Smooth muscle cell (in vitro differentiated cells): ENCODE measurements around the gene NIF3L1. TPM values are rescaled to one million over a fixed set of nuclear protein-coding genes. Genes with fewer than 3 reads are reported as not detected.
A peak's percentile ranks its signal among the peaks of the same experiment; 100 is the strongest.

ENCODE experiments used
- DNase-seq: peaks from one replicate; lab custom pipeline; 2025; ENCODE audit not compliant: unreplicated experiment; lab: John Stamatoyannopoulos, UW
- H2AFZ ChIP-seq: fragments of 200-600 bp; sonication (generic); 2 replicates; pipeline ENCODE4 v1.6.0; 2016; ENCODE audit warnings: antibody characterized with exemption, low read depth, mild to moderate bottlenecking
- H3F3A ChIP-seq: fragments of 200-600 bp; sonication (generic); 2 replicates; pipeline ENCODE4 v1.6.0; 2017; ENCODE audit warnings: antibody characterized with exemption, low read depth
- H3K27ac ChIP-seq: fragments of 200-600 bp; sonication (generic); 2 replicates; pipeline ENCODE4 v1.5.1; 2016; ENCODE audit warnings: low read depth, mild to moderate bottlenecking
- H3K27me3 ChIP-seq: fragments of 200-600 bp; sonication (generic); 2 replicates; pipeline ENCODE4 v1.6.1; 2016; ENCODE audit warnings: low read depth, mild to moderate bottlenecking
- H3K36me3 ChIP-seq: fragments of 200-600 bp; sonication (generic); 2 replicates; pipeline ENCODE4 v1.5.1; 2016; ENCODE audit warnings: low read depth
- H3K4me1 ChIP-seq: fragments of 200-600 bp; sonication (generic); 2 replicates; pipeline ENCODE4 v1.5.1; 2016; ENCODE audit warnings: low read depth
- H3K4me2 ChIP-seq: fragments of 200-600 bp; sonication (generic); 2 replicates; pipeline ENCODE4 v1.6.0; 2016; ENCODE audit warnings: mild to moderate bottlenecking
- H3K4me3 ChIP-seq: fragments of 200-600 bp; sonication (generic); 2 replicates; pipeline ENCODE4 v1.5.1; 2016; ENCODE audit warnings: mild to moderate bottlenecking
- H3K79me2 ChIP-seq: fragments of 200-600 bp; sonication (generic); 2 replicates; pipeline ENCODE4 v1.6.0; 2016; ENCODE audit warnings: low read depth, mild to moderate bottlenecking
- H3K9ac ChIP-seq: fragments of 200-600 bp; sonication (generic); 2 replicates; pipeline ENCODE4 v1.6.0; 2016; ENCODE audit warnings: low read depth
- H3K9me3 ChIP-seq: fragments of 200-600 bp; sonication (generic); replicated peaks from 2 replicates; pipeline ENCODE4 v1.5.1; 2016; ENCODE audit warnings: low read depth
- H4K20me1 ChIP-seq: fragments of 200-600 bp; sonication (generic); 2 replicates; pipeline ENCODE4 v1.6.0; 2016; ENCODE audit warnings: low read depth
- CTCF ChIP-seq: fragments of 200-600 bp; sonication (generic); IDR thresholded peaks from 2 replicates; pipeline ENCODE4 v1.5.1; 2017; ENCODE audit warnings: borderline replicate concordance, mild to moderate bottlenecking, antibody characterized with exemption; ENCODE audit not compliant: insufficient read depth, poor library complexity, severe bottlenecking
- WGBS: methylation state at CpG from one replicate; pipeline ENCODE4 v1.1.7; 2016; ENCODE audit warnings: low lambda C conversion rate; 5-methylcytosine and 5-hydroxymethylcytosine counted together
- polyA plus RNA-seq: library from polyadenylated mRNA; unstranded; fragments of >200 nt; fragmentation: Nextera tagmentation; extraction: Ambion mirVana; gene quantifications from 2 replicates; pipeline ENCODE4 v1.2.1, GENCODE V29; 2016
- total RNA-seq: library from RNA; depleted of rRNA; stranded (reverse); fragments of >200 nt; gene quantifications from 2 replicates; pipeline ENCODE4 v1.2.3, GENCODE V29; 2014

The NIF3L1 gene
- total and polyA plus RNA-seq, 2 experiments from 2014 or later, result 22.3 to 39.7 TPM

GRCh38 chr2:200899482-200899881 is 10.3 kb downstream of the NIF3L1 start:
- TF ChIP-seq CTCF, result no peak
- Histone ChIP-seq H3K9me3 (no peaks in the 10 kb centered on the region), H3K36me3 (peaks cover 6% of the 10 kb centered on the region), H3K27ac (no peak overlapping the region), H3K4me1 (no peaks in the 10 kb centered on the region), H3K4me3 (no peak overlapping the region), H3K79me2 (no peaks in the 10 kb centered on the region), H3K9ac (no peak overlapping the region), H2AFZ (no peak overlapping the region), H3F3A (no peaks in the 10 kb centered on the region), H3K4me2 (no peak overlapping the region), H3K27me3 (no peaks in the 10 kb centered on the region), H4K20me1 (no peaks in the 10 kb centered on the region)
- no peak for DNase-seq

GRCh38 chr2:200901459-200902072 is 12.4 kb downstream of the NIF3L1 start:
- Histone ChIP-seq H3K27ac (no peak overlapping the region), H3K4me2 (no peak overlapping the region), H3K9ac (no peak overlapping the region), H3K9me3 (no peaks in the 10 kb centered on the region), H3K4me3 (no peak overlapping the region), H4K20me1 (no peaks in the 10 kb centered on the region), H3K4me1 (no peaks in the 10 kb centered on the region), H3K36me3 (peaks cover 7% of the 10 kb centered on the region), H3F3A (no peaks in the 10 kb centered on the region), H3K27me3 (no peaks in the 10 kb centered on the region), H3K79me2 (no peaks in the 10 kb centered on the region), H2AFZ (no peak overlapping the region)
- 23% methylated on average over 4 of the region's 4 CpGs for WGBS
- peak; percentile 64 for TF ChIP-seq CTCF
- no peak for DNase-seq

GRCh38 chr2:200905618-200906296 is 16.6 kb downstream of the NIF3L1 start:
- Histone ChIP-seq H2AFZ (no peak overlapping the region), H3K27me3 (no peaks in the 10 kb centered on the region), H3K27ac (no peak overlapping the region), H3F3A (no peaks in the 10 kb centered on the region), H3K79me2 (no peaks in the 10 kb centered on the region), H3K9me3 (no peaks in the 10 kb centered on the region), H3K36me3 (peaks cover 7% of the 10 kb centered on the region), H3K4me3 (no peak overlapping the region), H3K4me2 (no peak overlapping the region), H3K9ac (no peak overlapping the region), H4K20me1 (no peaks in the 10 kb centered on the region), H3K4me1 (no peaks in the 10 kb centered on the region)
- no peak for DNase-seq
- WGBS, result 66% methylated on average over 2 of the region's 2 CpGs
- TF ChIP-seq CTCF, result peak; percentile 54

- no peak for DNase-seq
- WGBS, result over 99% methylated on average over 4 of the region's 4 CpGs
- Histone ChIP-seq H3K79me2 (no peaks in the 10 kb centered on the region), H3K27me3 (no peaks in the 10 kb centered on the region), H2AFZ (no peak overlapping the region), H3K36me3 (peaks cover 5% of the 10 kb centered on the region), H4K20me1 (no peaks in the 10 kb centered on the region), H3K27ac (no peak overlapping the region), H3K9ac (no peak overlapping the region), H3K4me1 (no peaks in the 10 kb centered on the region), H3K4me3 (no peak overlapping the region), H3K4me2 (no peak overlapping the region), H3F3A (no peaks in the 10 kb centered on the region), H3K9me3 (no peaks in the 10 kb centered on the region)
- no peak for TF ChIP-seq CTCF
These were observed 20.8 kb downstream of the NIF3L1 start for GRCh38 chr2:200909958-200910357.
